NB4 (cell line): ENCODE results near the gene SUSD2.

Experiments used
- CTCF ChIP-seq: IDR thresholded peaks from one replicate; pipeline ENCODE4 v1.5.1; 2012; ENCODE audit warnings: low read depth, low read length
- MAX ChIP-seq: IDR thresholded peaks from 2 replicates; pipeline ENCODE4 v1.6.1; 2011; ENCODE audit warnings: low read depth, low read length
- MYC ChIP-seq: IDR thresholded peaks from 2 replicates; pipeline ENCODE4 v1.6.1; 2011; ENCODE audit warnings: low read depth, low read length
- POLR2A ChIP-seq: IDR thresholded peaks from 2 replicates; pipeline ENCODE4 v1.6.1; 2011; ENCODE audit warnings: mild to moderate bottlenecking; ENCODE audit not compliant: insufficient read length; ENCODE audit errors: extremely low read depth

GRCh38 chr22:24205438-24206195 is 24.3 kb downstream of the SUSD2 start:
- no peak for TF ChIP-seq POLR2A
- TF ChIP-seq CTCF = no peak
- no peak for TF ChIP-seq MYC
- TF ChIP-seq MAX = no peak
